Measurements from ENCODE around the gene GALNT13. TPM values are rescaled to one million over a fixed set of nuclear protein-coding genes. Genes with fewer than 3 reads are reported as not detected.

Gene GALNT13
- total RNA-seq, 4 donors from 2014 or later, result 0.49 to 5.2 (median 1.4) TPM

- H3K4me3 ChIP-seq (ENCODE audit: low read depth, poor library complexity, severe bottlenecking), result no peak overlapping the region
- intact Hi-C loops (cut with DNase I; ENCODE audit: low total_unique reads), result no loop called here
- WGBS, 2 donors, result 67 to 68% methylated on average over 3 of the region's 3 CpGs
- TF ChIP-seq CTCF (IDR thresholded peaks at IDR 0.05) (no peak), POLR2A (IDR thresholded peaks at IDR 0.05) (no peak)
- no peak for DNase-seq (ENCODE audit: low spot score in 2 of 2)
Measured at GRCh38 chr2:154489266-154489858, 617.6 kb downstream of the GALNT13 start.

GRCh38 chr2:154490530-154490929 lies 618.8 kb downstream of the GALNT13 start:
- WGBS, 2 donors, result 98 to 100% methylated on average over 1 of the region's 1 CpG
- no peak for DNase-seq (ENCODE audit: low spot score in 2 of 2)
- intact Hi-C loops (cut with DNase I; ENCODE audit: low total_unique reads), result no loop called here

GRCh38 chr2:154495455-154495868 lies 623.7 kb downstream of the GALNT13 start:
- no peak for DNase-seq (ENCODE audit: low spot score in 2 of 2)
- WGBS, 2 donors, result 66 to 72% methylated on average over 4 of the region's 4 CpGs
- H3K4me3 ChIP-seq (ENCODE audit: low read depth, poor library complexity, severe bottlenecking), result no peak overlapping the region
- intact Hi-C loops (cut with DNase I; ENCODE audit: low total_unique reads), result no loop called here
- TF ChIP-seq CTCF (IDR thresholded peaks at IDR 0.05) (no peak), POLR2A (IDR thresholded peaks at IDR 0.05) (no peak)

More at GRCh38 chr2:154490530-154490929, 618.8 kb downstream of the GALNT13 start:
- H3K4me3 ChIP-seq (ENCODE audit: low read depth, poor library complexity, severe bottlenecking), result no peak overlapping the region
- TF ChIP-seq CTCF (IDR thresholded peaks at IDR 0.05) (no peak), POLR2A (IDR thresholded peaks at IDR 0.05) (no peak)

GRCh38 chr2:154497019-154497418 lies 625.3 kb downstream of the GALNT13 start:
- H3K4me3 ChIP-seq (ENCODE audit: low read depth, poor library complexity, severe bottlenecking), result no peak overlapping the region
- no peak for TF ChIP-seq CTCF (IDR thresholded peaks at IDR 0.05)
- TF ChIP-seq POLR2A (IDR thresholded peaks at IDR 0.05), result no peak
- no peak for DNase-seq (ENCODE audit: low spot score in 2 of 2)
- intact Hi-C loops (cut with DNase I; ENCODE audit: low total_unique reads), result no loop called here

Measured in lower leg skin (tissue), 4 donors.